Measurements from ENCODE around the gene VSIR.

VSIR gene

DNA sequence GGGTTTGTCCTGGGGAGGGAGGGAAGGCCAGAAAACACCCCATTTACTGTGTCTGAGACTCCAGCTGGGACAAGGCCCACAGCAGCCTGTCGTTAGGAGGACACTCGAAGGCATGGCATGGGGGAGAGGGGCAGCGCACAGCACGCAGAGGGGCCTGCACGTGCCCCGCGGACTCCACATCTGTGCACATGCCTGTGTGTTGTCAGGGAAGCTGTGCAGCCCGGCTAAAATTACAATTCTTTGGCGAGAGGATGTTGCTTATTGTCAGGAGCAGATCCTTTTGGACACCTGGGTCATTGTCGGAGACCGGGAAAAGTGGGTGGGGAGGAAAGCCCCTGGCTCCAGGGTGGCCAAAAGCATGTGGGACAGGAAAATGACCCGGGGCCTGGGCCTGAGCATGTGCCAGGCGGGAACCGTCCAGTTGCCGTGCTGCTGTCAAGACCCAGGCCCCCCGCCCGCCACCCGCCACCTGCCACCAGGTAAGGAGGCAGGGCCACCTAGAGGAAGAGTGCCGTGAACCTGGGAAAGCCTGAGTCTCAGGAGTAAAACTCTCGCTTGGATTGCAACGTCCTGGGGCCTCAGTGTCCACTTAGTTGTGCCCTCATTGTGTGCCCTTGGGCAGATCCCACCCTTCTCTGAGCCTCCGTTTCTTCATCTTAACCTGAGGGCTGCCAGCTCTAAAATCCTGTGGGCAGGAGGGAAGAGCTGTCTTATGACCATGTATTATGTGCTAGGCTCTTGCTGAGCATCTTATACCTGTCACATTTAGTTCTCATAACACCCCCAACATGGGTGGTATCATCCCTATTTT is 7.2 kb downstream of the VSIR start:
- Mint-ChIP-seq H3K36me3 (peaks cover 11% of the 10 kb centered on the region), H3K4me3 (peak overlapping the region; percentile 94), H3K4me1 (ENCODE audit: low read depth) (peaks cover 91% of the 10 kb centered on the region), H3K9me3 (ENCODE audit: low read depth) (no peaks in the 10 kb centered on the region), H3K27ac (peak overlapping the region; percentile 95), H3K27me3 (no peaks in the 10 kb centered on the region)

DNA sequence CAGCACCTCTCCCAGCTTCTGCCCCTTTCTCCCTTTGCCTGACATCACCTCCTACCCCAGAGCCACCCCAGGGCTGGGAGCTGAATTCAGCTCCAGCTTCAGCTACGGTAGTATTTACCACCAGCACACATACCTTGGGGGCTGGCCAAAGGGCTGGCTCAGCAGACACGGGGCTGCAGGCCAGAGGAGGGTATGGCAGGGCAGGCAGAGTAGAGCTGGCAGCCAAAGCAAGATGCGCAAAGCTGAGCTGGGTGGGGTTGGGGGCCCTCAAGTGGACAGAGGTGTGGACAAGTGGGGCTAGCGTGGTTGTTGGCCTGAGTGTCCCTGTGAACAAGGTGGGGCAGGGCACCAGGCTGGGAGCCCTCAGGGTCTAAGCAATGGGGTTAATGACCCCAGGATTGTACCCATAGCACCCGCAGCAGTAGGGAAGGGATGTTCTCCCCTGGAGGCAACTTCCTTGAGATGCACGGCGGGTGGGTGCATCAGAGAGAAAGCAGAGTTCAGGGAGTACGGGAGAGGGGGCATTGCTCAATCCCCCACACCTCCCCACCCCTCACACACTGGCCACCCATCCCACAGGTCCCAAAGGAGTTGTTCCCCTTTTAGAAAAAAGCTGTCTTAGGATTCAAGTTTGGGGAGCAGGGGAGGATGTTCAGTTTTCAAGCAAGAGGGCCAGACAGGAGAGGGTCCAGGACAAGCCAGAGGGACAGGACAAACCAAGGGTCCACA is 8.0 kb downstream of the VSIR start:
- Mint-ChIP-seq H3K36me3 (peaks cover 15% of the 10 kb centered on the region), H3K27me3 (no peaks in the 10 kb centered on the region), H3K27ac (peak overlapping the region; percentile 91), H3K9me3 (ENCODE audit: low read depth) (no peaks in the 10 kb centered on the region), H3K4me3 (peak overlapping the region; percentile 70), H3K4me1 (ENCODE audit: low read depth) (peaks cover 93% of the 10 kb centered on the region)

DNA sequence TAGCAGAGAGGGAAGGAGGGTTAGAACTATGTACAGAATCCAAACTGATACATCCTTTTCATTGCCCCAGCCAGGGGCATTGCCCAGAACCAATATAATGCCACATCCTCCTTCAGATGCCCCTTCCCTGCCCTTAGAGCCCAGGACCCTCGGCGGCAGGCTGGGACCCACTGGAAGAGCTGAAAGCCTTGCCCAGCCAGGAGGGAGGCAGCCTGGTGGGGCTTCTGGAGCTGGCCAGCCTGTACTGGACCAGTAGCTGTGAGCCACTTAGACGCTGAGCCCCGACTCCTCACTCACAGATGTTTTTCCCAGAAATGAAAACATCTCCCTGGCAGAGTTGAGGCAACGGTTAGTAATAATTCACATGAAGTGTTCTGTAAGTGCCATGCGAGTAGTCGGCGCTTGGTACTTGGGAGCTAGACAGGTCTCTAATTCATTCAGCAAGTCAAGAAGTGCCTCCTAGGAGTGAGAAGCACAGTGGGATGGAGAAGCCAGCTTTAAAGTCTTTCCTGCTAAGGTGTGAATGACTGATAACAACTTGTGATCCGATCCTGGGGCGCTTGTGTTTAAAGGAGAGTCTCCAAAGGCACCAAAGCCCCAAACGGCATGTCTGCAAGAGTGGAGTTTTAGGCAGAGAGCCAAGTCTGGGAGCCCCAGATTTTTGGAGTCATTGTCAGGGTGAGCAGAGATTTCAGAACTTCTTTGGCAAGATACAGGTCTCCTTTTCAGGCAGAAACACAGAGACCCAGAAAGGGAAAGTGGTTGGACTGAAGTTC is 9.8 kb downstream of the VSIR start:
- Mint-ChIP-seq H3K27me3 (no peaks in the 10 kb centered on the region), H3K9me3 (ENCODE audit: low read depth) (no peaks in the 10 kb centered on the region), H3K4me3 (peak overlapping the region; percentile 9), H3K36me3 (peaks cover 10% of the 10 kb centered on the region), H3K4me1 (ENCODE audit: low read depth) (peaks cover 88% of the 10 kb centered on the region), H3K27ac (peak overlapping the region; percentile 91)

- Mint-ChIP-seq H3K27ac (peak overlapping the region; percentile 88), H3K9me3 (ENCODE audit: low read depth) (no peaks in the 10 kb centered on the region), H3K4me1 (ENCODE audit: low read depth) (peaks cover 89% of the 10 kb centered on the region), H3K27me3 (no peaks in the 10 kb centered on the region), H3K4me3 (no peak overlapping the region), H3K36me3 (peaks cover 9% of the 10 kb centered on the region)
Measured at GRCh38 chr10:71762324-71762723, 11.0 kb downstream of the VSIR start.

DNA sequence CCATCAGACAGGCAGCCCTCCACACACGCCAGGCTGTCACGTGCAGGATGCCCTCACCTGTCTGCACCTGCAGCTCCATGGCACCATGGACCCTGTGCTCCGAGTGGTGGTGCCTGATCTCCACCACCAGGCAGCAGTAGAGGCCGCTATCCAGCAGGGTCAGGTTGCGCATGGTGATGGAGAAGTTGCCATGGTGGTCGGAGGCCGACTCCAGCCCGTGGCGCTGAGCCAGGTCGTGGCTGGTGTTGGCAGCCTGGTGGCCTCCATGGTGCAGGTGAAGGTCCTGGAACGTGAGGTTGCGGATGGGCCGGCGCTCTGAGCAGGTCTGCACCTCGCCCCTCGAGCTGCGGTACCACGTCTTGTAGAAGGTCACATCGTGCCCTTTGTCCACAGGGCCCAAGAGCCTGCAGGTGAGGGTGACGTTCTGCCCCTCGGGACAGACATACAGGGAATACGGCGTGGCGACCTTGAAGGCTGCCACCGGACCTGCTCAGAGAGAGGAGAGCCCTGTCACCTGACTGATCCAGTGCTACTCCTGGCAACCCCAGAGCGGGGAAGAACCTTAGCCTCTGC is 11.7 kb downstream of the VSIR start:
- Mint-ChIP-seq H3K4me3 (peak overlapping the region; percentile 20), H3K4me1 (ENCODE audit: low read depth) (peaks cover 89% of the 10 kb centered on the region), H3K27me3 (no peaks in the 10 kb centered on the region), H3K27ac (peak overlapping the region; percentile 88), H3K36me3 (peaks cover 9% of the 10 kb centered on the region), H3K9me3 (ENCODE audit: low read depth) (no peaks in the 10 kb centered on the region)

DNA sequence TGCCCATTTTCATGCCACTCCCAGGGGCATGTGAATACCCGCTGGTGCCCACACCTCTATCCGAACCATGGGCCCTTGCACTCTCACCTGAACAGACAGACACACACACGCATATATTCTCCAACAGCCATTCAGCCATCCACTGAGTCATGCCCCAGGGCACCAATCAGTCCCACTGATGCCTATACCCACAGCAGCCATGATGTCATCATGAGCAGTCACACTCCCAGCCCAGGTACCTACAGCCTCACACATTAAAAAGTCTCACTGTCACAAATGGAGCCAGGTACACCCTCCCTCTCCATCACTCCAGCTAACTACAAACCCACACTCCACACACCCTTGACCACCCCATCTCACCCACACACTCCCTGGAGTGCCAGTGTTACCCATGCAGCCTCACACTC is 12.2 kb downstream of the VSIR start:
- H3K9me3 Mint-ChIP-seq (ENCODE audit: low read depth), result no peaks in the 10 kb centered on the region
- H3K4me1 Mint-ChIP-seq (ENCODE audit: low read depth), result peaks cover 90% of the 10 kb centered on the region
- H3K27me3 Mint-ChIP-seq, result no peaks in the 10 kb centered on the region
- H3K4me3 Mint-ChIP-seq, result peak overlapping the region; percentile 51
- peaks cover 9% of the 10 kb centered on the region for H3K36me3 Mint-ChIP-seq
- H3K27ac Mint-ChIP-seq, result peak overlapping the region; percentile 88

DNA sequence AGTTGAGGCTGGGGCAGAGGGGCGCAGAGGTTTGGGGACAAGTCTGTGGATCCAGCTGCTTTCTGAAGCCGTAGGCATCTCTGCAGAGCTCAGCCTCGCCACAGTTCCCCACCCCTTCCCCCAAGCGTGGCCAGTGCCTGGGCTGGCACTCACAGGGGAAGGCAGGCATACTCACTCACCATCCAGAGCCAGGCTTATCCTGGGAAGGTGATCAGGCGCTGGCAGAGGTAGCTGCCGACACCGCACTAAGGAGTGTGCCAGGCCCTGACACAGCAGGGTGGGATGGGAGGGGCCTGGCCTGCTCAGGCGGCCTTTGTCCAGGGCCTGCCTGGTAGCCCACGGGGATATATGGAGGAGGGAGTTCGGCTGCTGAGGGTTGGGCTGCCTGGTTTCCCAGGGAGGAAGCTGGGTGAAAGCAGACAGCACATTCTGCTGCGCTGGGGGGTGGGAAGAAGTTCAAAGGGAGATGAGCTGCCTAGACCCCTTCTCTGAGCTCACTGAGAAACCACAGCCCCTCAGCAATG is 15.9 kb downstream of the VSIR start:
- H3K9me3 Mint-ChIP-seq (ENCODE audit: low read depth), result no peaks in the 10 kb centered on the region
- H3K27me3 Mint-ChIP-seq, result no peaks in the 10 kb centered on the region
- peak overlapping the region; percentile 75 for H3K4me3 Mint-ChIP-seq
- H3K36me3 Mint-ChIP-seq, result peaks cover 14% of the 10 kb centered on the region
- H3K4me1 Mint-ChIP-seq (ENCODE audit: low read depth), result peaks cover 90% of the 10 kb centered on the region
- H3K27ac Mint-ChIP-seq, result peak overlapping the region; percentile 97

DNA sequence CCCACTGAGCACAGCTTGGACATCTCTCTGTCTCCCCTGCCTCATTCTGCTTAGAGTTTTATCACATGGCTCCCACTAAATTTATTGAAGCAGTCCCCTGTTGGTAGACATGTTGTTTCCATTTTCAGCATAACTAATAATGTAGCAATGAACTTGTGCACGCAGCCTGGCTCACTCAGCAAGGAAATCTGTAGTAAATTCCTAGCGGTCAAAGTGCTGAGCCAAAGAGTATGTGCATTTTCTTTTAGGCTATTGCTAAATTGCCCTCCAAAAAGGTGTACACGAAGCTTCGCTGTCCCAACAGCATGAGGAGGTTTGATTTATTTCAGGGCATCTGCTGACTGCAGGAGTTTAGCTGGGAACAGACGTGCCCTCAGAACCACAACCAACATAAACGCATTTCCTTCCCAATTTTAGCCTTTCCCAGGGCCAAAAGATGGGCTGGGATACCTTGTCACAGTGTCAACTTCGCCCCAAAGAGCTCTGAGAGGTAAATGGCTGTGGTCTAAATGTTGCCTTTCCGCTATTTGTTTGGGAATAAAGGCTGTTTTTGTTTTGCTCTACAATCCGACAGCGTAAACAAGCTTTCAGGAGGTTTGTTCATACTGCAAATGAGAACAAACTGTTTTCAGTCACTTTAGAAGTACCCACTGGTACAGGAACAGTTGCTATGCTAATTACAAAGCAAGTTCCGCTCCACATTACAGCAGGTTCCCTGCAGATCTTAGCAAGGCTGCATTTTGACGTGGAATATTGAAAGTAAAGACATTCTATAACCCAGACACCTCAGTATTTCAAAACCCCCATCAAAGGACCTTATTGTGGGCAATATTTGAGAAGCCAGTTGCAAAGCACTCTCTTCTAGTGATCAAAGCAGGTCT is 16.8 kb downstream of the VSIR start:
- no peaks in the 10 kb centered on the region for H3K27me3 Mint-ChIP-seq
- H3K4me1 Mint-ChIP-seq (ENCODE audit: low read depth), result peaks cover 90% of the 10 kb centered on the region
- H3K36me3 Mint-ChIP-seq, result peaks cover 14% of the 10 kb centered on the region
- peak overlapping the region; percentile 75 for H3K4me3 Mint-ChIP-seq
- no peaks in the 10 kb centered on the region for H3K9me3 Mint-ChIP-seq (ENCODE audit: low read depth)
- peak overlapping the region; percentile 97 for H3K27ac Mint-ChIP-seq

DNA sequence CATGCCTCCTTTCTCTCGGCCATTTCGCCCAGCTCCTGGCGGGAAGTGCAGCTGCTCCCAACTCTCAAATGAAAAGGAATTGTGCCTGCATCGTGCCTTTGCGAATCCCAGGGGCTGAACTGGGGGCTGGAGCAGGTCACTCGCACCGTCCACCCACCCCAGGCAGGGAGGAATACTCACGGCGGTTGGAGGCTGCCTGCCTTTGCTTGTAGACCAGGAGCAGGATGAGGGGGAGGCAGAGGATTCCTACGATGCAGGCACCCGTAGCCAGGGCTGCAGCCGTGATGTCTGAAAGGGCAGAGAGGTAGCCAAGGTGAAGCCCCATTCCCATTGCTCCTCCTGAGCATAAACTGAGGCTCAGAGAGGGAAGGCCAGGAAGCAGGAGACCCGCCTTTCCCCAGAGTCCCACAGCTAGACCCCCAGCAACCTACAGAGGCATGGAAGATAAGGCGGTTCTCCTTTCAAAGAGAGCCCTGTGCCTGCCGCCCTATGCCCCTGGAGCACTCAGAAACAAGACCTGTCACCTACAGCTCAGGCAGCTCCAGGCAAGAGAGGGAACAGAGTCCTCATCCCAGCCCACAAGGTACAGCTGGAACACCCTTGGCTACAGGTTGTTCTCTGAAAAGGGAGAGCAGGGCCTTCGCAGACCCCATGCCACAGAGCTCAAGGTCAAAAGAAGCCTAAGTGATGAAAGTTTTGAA is 18.0 kb downstream of the VSIR start:
- H3K27me3 Mint-ChIP-seq, result no peaks in the 10 kb centered on the region
- peaks cover 87% of the 10 kb centered on the region for H3K4me1 Mint-ChIP-seq (ENCODE audit: low read depth)
- H3K27ac Mint-ChIP-seq, result peak overlapping the region; percentile 97
- no peak overlapping the region for H3K4me3 Mint-ChIP-seq
- peaks cover 11% of the 10 kb centered on the region for H3K36me3 Mint-ChIP-seq
- no peaks in the 10 kb centered on the region for H3K9me3 Mint-ChIP-seq (ENCODE audit: low read depth)

- Mint-ChIP-seq H3K27me3 (no peaks in the 10 kb centered on the region), H3K36me3 (peaks cover 12% of the 10 kb centered on the region), H3K27ac (peak overlapping the region; percentile 97), H3K4me1 (ENCODE audit: low read depth) (peaks cover 93% of the 10 kb centered on the region), H3K9me3 (ENCODE audit: low read depth) (no peaks in the 10 kb centered on the region), H3K4me3 (no peak overlapping the region)
Measured at GRCh38 chr10:71754562-71754961, 18.8 kb downstream of the VSIR start.

GRCh38 chr10:71753960-71754505 is 19.3 kb downstream of the VSIR start:
- Mint-ChIP-seq H3K27ac (peak overlapping the region; percentile 97), H3K4me1 (ENCODE audit: low read depth) (peaks cover 95% of the 10 kb centered on the region), H3K36me3 (peaks cover 12% of the 10 kb centered on the region), H3K9me3 (ENCODE audit: low read depth) (no peaks in the 10 kb centered on the region), H3K4me3 (no peak overlapping the region), H3K27me3 (no peaks in the 10 kb centered on the region)

- H3K4me3 Mint-ChIP-seq, result peak overlapping the region; percentile 54
- H3K27me3 Mint-ChIP-seq, result no peaks in the 10 kb centered on the region
- H3K36me3 Mint-ChIP-seq, result peaks cover 15% of the 10 kb centered on the region
- H3K9me3 Mint-ChIP-seq (ENCODE audit: low read depth), result no peaks in the 10 kb centered on the region
- H3K27ac Mint-ChIP-seq, result peak overlapping the region; percentile 97
- peaks cover 96% of the 10 kb centered on the region for H3K4me1 Mint-ChIP-seq (ENCODE audit: low read depth)
Measured at GRCh38 chr10:71753091-71753959, 20.0 kb downstream of the VSIR start.

Data from activated naive CD8-positive, alpha-beta T cell (primary cell).